HG03103 (cell line): ENCODE data around the gene CCDC150.
"Not testable (repeated sequence)": the region's sequence is repeated elsewhere in the genome, so short reads cannot be mapped to it uniquely, and the experiment has no call there.

Source experiments
- ATAC-seq: cut with Tn5 transposase; IDR thresholded peaks from one replicate; pipeline ENCODE4 v1.9.1; 2021; ENCODE audit warnings: low read depth; ENCODE audit not compliant: unreplicated experiment

CCDC150 gene

DNA sequence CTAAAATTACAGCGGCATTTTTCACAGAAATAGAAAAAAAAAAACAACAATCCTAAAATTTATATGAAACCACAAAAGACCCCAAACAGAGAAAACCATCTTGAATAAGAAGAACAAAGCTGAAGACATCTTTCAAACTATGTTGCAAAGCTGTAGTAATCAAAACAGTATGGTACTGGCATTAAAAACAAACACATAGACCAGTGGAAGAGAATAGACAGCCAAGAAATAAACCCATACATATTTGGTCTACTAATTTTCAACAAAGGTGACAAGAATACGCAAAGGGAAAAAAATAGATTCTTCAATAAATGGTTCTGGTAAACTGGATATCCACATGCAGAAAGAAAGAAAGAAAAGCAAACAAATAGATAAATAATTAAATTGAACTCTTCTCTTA, 9.0 kb upstream of the CCDC150 start:
- ATAC-seq, result no peak

DNA sequence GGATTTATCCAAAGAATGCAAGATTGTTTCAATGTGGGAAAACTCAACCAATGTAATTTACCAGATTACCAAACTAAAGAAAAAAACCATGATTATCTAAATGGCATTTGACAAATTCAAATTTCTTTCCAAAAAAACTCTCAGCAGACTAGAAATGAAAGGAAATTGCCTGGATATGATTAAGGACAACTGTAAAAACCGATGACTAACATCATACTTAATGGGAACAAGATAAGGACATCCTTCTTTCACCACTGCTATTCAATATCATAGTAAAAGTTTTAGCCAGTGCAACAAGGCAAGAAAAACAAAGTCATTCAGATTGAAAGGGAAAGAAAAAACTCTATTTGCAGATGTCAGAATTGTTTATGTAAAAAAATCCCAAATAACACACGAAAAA, 4.4 kb upstream of the CCDC150 start:
- no peak for ATAC-seq

DNA sequence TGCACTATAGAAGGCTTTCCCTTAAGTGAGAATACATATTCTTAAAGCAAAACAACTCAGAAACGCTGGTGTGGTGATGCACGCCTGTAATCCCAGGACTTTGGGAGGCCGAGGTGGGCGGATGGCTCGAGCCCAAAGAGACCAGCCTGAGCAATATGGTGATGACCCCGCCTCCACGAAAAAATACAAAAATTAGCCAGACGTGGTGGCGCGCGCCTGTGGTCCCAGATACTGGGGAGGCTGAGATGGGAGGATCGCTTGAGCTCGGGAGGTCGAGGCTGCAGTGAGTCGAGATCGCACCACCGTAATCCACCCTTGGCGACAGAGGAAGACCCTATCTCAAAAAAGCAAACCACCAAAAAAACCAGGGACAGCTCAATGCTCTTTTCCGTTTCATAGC, 750 bp upstream of the CCDC150 start:
- no peak for ATAC-seq

DNA sequence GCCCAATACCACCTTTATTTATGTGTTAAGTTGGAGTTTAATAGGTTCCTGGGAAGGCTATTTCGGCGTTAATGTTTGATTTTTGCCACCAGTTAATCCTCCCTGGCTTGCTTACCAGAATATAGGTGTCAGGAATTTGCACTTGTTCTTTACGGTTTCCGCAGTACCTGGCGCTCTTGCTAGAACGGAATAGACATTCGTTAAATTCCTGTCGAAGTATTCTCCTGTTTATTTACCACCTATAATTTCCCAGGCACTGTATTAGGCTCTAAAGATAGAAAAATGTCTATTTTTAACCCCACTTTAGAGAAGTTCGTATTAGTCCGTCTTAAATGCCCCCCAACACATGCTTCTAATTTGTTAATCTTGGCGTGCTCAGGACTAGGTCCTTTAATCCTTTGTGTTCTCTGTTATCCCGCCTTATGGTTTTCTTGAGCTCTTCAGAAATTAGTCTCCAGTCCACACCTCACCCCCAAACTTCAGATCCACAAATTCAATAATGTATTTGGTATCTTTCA, 575 bp downstream of the CCDC150 start:
- ATAC-seq, result no peak

GRCh38 chr2:196649202-196649601, 9.7 kb downstream of the CCDC150 start:
- no peak for ATAC-seq

GRCh38 chr2:196651387-196652094, 12.0 kb downstream of the CCDC150 start:
- no peak for ATAC-seq

DNA sequence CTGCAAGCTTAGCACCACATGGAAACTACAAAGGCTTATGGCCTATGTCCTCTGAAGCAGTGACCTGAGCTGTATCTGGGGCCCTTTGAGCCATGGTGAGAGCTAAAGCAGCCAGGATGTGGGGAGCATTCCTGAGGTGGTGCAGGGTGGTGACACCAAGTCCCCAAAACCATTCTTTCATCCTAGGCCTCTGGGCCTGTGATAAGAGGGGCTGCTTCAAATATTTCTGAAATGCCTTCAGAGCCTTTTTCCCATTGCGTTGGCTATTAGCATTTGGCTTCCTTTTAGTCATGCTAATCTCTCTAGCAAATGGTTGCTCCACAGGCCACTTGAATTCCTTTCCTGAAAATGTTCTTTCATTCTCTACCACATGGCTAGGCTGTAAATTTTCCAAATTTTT, 13.4 kb downstream of the CCDC150 start:
- no peak for ATAC-seq

DNA sequence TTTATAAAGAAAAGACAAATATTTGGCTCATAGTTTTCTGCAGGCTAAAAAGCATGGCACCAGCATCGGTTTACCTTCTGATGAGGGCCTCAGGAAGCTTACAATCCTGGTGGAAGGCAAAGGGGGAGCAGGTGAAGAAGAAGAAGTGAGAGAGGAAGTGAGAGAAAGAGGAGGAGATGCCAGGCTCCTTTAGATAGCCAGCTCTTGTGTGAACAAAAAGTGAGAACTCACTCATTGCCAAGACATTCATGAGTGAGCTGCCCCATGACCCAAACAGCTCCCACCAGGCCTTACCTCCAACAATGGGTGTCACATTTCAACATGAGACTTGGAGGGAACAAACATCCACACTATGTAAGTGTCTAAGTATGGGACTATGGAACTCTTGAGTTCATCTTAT, 14.3 kb downstream of the CCDC150 start:
- ATAC-seq, result no peak

DNA sequence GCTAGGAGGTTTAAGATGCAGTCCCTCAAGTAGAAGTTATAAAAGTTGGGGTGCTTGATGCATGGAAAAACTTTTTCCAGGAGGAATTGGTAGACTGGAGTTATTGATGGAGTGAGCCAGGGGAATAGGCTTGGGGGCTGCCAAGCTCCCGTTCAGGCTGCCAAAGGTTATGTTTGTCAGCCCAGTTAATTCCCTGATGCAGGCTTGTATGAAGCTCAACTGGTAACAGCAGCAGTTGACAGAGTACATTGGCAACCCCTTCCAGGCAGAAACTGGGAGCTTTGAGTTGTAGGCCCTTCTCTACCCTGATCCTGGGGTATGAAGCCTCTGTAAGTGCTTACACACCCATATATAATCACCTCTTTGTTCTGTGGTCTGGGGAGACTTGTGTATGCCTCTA, 16.2 kb downstream of the CCDC150 start:
- ATAC-seq, result no peak

DNA sequence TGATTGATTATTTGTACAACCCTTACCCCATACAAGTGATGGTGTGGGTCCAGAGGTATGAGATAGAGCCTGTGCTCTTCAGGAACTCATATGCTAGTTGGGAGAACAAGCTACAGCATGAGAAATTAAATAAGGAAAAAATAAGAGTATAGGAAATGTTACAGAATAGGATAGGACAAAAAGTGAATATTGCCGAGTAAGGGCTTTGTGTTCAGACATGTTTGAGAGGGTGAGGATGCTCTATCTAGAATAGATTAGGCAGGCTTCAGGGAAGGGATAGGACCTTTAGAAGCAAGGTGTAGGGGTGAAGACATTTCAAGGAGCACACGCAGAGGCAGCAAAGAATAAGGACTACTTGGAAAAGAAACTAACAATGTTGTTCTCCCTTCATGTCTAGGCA, 17.8 kb downstream of the CCDC150 start:
- no peak for ATAC-seq

- ATAC-seq, result no peak
Measured at GRCh38 chr2:196659844-196660243, 20.3 kb downstream of the CCDC150 start.

GRCh38 chr2:196660244-196660643, 20.7 kb downstream of the CCDC150 start:
- no peak for ATAC-seq

- ATAC-seq, result no peak
Measured at GRCh38 chr2:196670342-196670741, 30.8 kb downstream of the CCDC150 start.

DNA sequence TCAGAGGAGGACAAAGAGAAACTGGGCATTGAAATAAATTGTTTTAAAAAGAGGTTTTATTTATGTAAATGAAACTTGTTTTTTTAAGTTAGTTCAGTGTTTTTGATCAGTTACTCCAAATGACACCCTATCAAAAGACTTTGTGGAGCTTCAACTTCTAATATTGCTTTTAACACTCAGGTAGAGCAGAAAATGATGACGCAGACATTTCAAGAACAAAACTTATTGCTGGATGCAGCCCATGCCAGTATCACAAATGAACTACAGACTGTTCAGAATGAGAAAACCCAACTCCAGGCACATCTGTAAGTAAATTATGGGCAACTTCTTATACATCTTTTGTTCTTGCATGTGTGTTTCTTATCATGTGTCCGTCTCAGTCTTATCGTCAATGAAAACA, 36.4 kb downstream of the CCDC150 start:
- no peak for ATAC-seq

DNA sequence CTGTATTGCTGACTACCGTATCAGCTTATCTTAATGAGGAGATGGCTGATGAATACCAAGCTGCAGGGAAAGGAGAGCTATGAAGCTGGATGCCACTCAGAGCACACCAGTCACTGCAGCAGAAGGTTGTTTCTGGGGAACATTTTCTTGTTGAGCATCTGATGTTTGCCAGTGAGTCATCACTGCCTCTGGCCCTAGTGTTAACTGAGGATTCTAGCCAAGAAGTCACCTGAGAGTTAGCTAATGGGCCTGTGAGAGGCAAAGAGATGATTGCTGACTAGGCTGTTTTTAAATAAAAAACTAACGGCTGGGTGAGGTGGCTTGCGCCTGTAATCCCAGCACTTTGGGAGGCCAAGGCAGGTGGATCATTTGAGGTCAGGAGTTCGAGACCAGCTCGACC, 37.9 kb downstream of the CCDC150 start:
- ATAC-seq, result no peak

GRCh38 chr2:196679368-196679767, 39.9 kb downstream of the CCDC150 start:
- ATAC-seq, result no peak

DNA sequence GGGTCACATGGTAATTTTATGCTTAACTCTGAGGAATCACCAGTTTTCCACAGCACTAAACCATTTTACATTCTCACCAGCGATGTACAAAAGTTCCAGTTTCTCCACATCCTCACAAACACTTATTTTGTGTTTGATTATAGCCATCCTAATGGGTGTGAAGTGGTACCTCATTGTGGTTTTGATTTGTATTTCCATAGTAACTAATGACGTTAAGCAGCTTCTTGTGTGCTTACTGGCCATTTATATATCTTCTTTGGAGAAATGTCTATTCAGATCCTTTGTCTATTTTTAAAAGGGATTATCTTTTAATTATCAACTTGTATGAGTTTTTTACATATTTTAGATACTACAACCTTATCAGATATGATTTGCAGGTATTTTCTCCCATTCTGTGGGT, 42.0 kb downstream of the CCDC150 start:
- no peak for ATAC-seq

DNA sequence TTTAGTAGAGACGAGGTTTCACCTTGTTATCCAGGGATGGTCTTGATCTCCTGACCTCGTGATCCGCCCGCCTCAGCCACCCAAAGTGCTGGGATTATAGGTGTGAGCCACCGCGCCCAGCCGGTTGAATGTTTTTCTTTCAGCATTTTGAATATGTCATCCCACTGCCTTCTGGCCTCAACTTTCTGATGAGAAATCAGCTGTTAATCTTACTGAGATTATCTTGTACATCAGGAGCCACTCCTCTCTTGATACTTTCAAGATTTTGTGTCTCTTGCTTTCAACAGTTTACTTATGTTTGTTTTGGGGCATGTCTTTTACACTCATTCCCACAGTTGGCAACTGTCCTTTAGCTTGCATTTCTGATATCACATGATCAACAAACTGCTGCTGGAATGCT, 46.3 kb downstream of the CCDC150 start:
- no peak for ATAC-seq

- ATAC-seq, result not testable (repeated sequence)
Measured at GRCh38 chr2:196686737-196687136, 47.2 kb downstream of the CCDC150 start.

GRCh38 chr2:196696423-196697079, 57.0 kb downstream of the CCDC150 start:
- no peak for ATAC-seq

DNA sequence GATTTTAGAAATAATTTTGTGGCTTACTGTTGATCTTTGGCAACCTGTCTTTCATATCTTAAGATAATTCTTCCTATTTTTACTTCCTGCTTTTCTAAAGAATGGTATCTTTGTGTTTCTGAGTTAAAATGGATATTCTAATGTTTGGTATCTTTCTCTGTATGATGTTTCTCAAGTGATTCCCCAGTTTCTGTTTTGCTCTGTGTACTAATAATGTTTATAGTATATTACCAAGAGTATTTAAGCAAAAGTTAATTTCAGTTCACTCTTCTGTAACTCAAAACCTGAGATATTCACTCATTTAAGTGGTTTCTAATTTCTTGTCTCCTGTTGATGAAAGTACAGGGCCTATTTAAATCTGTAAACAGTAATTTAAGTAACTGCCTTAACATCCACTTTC, 58.3 kb downstream of the CCDC150 start:
- no peak for ATAC-seq

GRCh38 chr2:196702641-196703040, 63.1 kb downstream of the CCDC150 start:
- ATAC-seq, result no peak
